ENCODE data around the gene PTGER1.

PTGER1 gene

GRCh38 chr19:14503285-14503684 lies 28.1 kb upstream of the PTGER1 start:
- TF ChIP-seq CTCF (IDR thresholded peaks at IDR 0.05), result no peak
- Histone ChIP-seq H3K27me3 (no peaks in the 10 kb centered on the region), H3K9me3 (no peaks in the 10 kb centered on the region), H3K36me3 (no peaks in the 10 kb centered on the region), H3K4me3 (no peak overlapping the region), H3K27ac (no peak overlapping the region), H3K4me1 (no peaks in the 10 kb centered on the region)
- no peak for DNase-seq
- intact Hi-C loops (cut with DNase I; ENCODE audit: low total_unique reads), result no loop called here

GRCh38 chr19:14502334-14503092 lies 27.4 kb upstream of the PTGER1 start:
- Histone ChIP-seq H3K4me1 (peaks cover 0 to 6% (median under 1%) of the 10 kb centered on the region in 4 donors), H3K27me3 (no peaks in the 10 kb centered on the region), H3K4me3 (no peak overlapping the region), H3K9me3 (no peaks in the 10 kb centered on the region), H3K36me3 (no peaks in the 10 kb centered on the region), H3K27ac (no peak overlapping the region)
- no peak for DNase-seq
- no peak for TF ChIP-seq CTCF (IDR thresholded peaks at IDR 0.05)
- intact Hi-C loops (cut with DNase I; ENCODE audit: low total_unique reads), result no loop called here

- Histone ChIP-seq H3K27ac (peak overlapping the region; percentile 56 to 72), H3K27me3 (no peaks in the 10 kb centered on the region), H3K4me3 (no peak overlapping the region), H3K4me1 (peaks cover 0 to 39% (median 26%) of the 10 kb centered on the region in 4 donors), H3K36me3 (peaks cover 0 to 6% (median 5%) of the 10 kb centered on the region in 3 donors), H3K9me3 (no peaks in the 10 kb centered on the region)
- no peak for TF ChIP-seq CTCF (IDR thresholded peaks at IDR 0.05)
- DNase-seq, result no peak
- intact Hi-C loops (cut with DNase I; ENCODE audit: low total_unique reads), result no loop called here
Measured at GRCh38 chr19:14497228-14497921, 22.2 kb upstream of the PTGER1 start.

- peak overlapping the region; percentile 56 to 72 for H3K27ac ChIP-seq
Measured at GRCh38 chr19:14496834-14497227, 21.7 kb upstream of the PTGER1 start.

More at GRCh38 chr19:14496834-14497227, 21.7 kb upstream of the PTGER1 start:
- H3K4me3 ChIP-seq, result peak overlapping the region; percentile 84 to 99
- DNase-seq, result no peak
- no peaks in the 10 kb centered on the region for H3K9me3 ChIP-seq
- intact Hi-C loops (cut with DNase I; ENCODE audit: low total_unique reads), result no loop called here
- TF ChIP-seq CTCF (IDR thresholded peaks at IDR 0.05), result no peak
- peaks cover 0 to 39% (median 26%) of the 10 kb centered on the region in 4 donors for H3K4me1 ChIP-seq
- peaks cover 0 to 12% (median 11%) of the 10 kb centered on the region in 3 donors for H3K36me3 ChIP-seq
- H3K27me3 ChIP-seq, result no peaks in the 10 kb centered on the region

Measured in tibial artery (tissue), 4 donors.